Lung microvascular endothelial cell (primary cell): ENCODE results near the gene ZNF3. TPM values are rescaled to one million over a fixed set of nuclear protein-coding genes. Genes with fewer than 3 reads are reported as not detected.

ENCODE experiments used
- DNase-seq, 2 donors: peaks; one replicate each; pipeline versions ENCODE4 v3.0.0 to v3.0.0-alpha.2; 2010; ENCODE audit warnings: low read depth in 2 of 2
- total RNA-seq: library from RNA; depleted of rRNA; stranded (reverse); fragments of >200 nt; gene quantifications from 2 replicates; pipeline ENCODE4 v1.2.1, GENCODE V29; 2014

ZNF3 gene
- total RNA-seq, 1 donor from 2014 or later, result 26.0 TPM

DNA sequence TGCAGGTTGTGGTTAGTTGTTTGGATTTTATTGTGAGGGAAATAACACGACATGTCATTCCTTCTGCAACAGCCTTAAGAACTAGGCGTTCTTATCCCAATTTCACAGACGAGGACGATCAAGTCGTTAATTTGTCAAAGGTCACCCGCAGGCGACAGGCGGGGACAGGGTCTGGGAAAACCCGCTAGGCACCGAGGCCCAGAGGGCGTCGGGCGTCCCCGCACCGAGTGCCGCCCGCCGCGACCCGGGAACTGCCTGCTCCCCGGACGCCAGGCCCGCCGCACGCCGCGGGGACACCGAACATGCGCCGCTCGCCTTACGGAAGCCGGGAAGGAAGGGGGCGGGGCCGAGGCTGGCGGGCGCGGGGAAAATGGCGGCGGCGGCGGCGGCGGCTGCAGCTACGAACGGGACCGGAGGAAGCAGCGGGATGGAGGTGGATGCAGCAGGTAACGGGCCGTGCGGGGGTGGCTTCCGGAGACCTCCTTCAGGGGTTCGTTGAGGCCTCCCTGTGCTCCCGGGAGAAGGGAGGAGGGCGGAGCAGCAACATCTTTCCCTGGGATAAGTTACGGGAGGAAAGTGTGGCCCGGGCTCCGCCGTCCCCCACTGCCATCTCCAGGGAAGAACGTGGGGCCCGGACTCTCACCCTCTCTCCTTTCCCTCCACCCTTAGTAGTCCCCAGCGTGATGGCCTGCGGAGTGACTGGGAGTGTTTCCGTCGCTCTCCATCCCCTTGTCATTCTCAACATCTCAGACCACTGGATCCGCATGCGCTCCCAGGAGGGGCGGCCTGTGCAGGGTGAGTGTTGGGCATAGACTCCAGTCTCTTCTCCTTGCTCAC lies 7.3 kb upstream of the ZNF3 start, which contains the start of gene COPS6:
TSS of gene COPS6 (plus strand) at position 349 of the 837 bp plus-strand sequence. CDS start at position 371, 22 bp downstream.
- peak; percentile 78 to 81 for DNase-seq

GRCh38 chr7:100088095-100088620 lies 6.6 kb upstream of the ZNF3 start:
- no peak for DNase-seq

GRCh38 chr7:100087055-100087750 lies 5.7 kb upstream of the ZNF3 start:
- DNase-seq, result peak; percentile 94 to 99

DNA sequence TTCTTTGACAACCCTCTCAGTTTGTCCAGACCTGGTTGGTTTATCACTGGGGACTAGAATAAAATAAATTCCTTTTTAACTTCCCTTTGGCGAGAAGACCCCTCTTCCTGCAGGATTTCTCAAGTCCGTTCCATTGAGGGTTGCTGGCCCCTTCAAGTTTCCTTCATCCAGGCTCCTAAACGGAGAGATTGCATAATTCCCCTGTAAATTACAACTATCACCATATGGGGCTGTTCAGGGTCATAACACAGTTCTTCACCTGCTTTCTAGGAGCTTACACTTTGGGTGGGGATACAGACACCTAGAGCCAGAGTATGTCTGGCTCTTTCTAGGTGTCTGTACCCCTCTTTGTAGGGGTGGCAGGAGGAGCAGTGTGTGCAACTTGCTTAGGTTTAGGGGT lies 4.0 kb upstream of the ZNF3 start:
- DNase-seq, result no peak

DNA sequence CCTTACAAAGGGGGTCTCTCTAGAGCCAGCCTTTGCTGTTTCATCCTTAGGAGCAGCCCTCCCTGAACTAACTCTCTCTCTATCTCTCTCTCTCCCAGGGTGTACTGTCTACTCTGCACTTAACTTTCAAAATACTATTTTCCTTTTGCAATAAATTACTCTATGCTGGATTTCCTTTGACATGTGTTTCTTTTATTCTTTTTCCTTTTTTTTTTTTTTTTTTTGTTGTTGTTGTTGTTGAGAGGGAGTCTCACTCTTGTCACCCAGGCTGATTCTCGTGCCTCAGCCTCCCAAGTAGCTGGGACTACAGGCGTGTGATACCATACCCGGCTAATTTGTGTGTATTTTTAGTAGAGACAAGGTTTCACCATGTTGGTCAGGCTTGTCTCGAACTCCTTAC lies 1.5 kb upstream of the ZNF3 start:
- no peak for DNase-seq

DNA sequence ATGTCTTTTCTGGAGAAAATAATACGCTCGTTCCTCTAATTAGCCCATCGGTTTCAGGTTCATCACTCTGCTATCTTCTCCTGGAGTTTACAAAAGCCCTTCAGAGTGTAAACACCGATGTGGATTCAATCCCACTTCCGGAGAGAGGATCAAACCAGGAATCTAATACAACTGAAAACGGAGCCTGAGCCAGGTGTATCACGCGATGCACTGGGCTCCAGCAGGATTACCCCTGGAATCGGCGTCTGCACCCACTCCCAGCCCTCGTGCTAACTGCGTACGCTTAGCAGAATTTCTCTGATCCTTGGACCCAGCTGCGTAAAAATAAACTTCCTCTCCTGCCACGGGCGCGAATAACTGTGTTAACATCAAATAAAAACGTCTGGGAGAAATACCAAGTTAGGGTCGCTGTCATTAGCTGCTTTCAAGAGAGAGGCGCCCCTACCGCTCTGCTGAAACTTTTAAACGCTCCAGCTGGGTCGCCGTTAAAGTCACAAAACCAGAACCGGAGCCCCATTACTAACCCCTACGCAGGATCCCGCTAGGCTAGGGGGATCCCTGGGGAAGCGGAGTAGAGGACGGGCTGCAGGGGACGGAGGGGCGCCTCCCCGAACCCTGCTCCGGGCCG lies 502 bp downstream of the ZNF3 start:
- peak; percentile 37 to 58 for DNase-seq

DNA sequence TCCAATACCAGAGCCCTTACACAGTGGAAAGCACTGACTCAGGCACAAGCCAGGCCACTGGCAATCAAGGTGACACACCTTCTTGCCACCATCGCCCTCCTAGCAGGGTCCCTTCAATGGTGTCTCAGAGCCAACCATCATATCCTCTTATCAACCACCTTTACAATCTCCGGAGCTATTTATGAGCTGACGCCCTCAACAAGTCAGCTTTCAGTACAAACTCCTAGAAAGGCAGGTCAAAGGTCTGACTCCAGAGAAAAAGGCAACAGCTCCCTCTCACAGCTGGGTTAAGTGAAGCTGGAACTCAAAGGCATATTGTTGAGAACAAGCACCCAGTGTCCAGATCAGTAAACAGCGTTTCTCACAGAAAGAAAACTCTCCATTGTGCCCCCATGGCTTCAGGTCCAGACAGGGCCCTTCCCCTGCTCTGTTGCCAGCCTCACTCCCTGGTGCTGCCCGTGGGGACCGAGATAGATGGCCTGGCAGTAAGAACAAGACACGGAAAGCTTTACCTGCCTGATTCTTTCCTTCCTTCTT lies 2.4 kb downstream of the ZNF3 start:
- DNase-seq, result no peak

- no peak for DNase-seq
Measured at GRCh38 chr7:100077205-100077604, 4.3 kb downstream of the ZNF3 start.

DNA sequence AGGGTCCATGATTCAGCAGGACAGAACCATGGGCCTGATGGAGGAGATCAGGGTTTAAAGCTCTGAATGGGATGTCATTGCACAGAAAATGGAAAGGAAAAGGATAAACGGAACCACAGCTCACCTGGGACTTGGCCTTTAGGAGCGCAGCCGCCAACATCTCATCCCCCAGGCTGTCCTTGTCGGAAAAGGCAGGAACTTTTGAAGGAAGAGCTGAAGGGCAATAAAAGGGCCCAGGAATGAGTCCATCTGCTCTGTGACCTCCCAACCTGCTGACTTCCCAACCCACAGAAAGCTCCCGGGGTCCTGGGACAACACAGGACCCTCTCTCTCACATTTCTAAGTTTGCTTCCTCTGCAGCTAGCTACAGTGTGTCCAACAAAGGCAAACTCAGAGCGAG lies 6.1 kb downstream of the ZNF3 start:
- DNase-seq, result no peak

DNA sequence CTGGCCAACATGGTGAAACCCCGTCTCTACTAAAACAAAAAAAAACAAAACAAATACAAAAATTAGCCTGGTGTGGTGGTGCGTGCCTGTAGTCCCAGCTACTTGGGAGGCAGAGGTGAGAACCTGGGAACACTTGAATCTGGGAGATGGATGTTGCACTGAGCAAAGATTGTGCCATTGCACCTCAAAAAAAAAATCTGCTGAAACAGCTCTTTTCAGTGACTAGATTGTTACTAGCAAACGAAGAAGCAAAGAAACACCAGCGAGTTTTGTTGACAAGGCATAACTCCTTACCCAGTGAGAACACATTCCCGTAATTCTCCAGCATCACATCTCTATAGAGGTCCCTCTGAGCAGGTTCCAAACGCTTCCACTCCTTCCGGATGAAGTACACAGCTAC lies 6.7 kb downstream of the ZNF3 start:
- no peak for DNase-seq

GRCh38 chr7:100072462-100072861 lies 9.1 kb downstream of the ZNF3 start:
- DNase-seq, result no peak

DNA sequence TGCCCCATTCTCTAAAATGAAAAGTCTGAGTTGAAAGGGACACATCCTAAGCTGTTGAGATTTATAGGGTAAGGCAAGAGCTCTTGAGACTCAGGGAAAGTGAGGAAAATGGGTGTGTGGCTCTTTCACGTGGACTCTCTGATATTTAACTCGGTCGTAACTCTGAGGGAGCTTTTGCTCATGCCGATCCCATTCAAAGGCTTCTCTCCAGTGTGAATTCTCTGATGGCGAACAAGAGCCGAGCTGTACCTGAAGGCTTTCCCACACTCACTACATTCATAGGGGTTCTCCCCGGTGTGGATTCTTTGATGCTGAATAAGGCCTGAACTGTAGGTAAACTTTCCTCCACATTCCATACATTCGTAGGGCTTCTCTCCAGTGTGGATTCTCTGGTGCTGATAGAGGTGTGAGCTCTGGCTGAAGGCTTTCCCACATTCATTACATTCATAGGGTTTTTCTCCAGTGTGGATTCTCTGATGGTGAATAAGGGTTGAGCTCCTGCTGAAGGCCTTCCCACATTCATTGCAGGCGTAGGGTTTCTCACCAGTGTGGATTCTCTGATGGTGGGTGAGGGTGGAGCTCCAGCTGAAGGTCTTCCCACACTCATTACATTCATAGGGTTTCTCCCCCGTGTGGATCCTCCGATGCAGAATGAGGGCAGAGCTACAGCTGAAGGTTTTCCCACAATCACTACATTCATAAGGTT lies 10.4 kb downstream of the ZNF3 start:
- no peak for DNase-seq

DNA sequence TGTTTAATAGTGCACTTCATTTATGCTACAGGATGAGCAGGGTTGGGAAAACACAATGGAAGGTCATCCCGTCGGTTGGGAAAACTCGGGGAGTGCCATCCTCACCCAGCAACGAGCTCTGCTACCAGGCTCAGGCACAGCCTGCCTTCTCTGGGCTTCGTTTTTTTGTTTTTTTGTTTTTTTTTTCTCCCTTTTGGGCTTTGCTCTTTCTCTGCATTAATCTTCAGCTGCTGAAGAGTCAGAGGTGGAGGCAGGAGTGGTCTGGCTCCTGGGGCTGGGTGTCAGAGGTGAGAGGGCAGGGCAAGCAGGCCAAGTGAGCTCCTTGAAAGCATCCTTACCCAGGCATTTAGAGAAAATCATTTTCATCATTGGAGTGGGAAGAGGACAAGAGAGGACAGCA lies 11.5 kb downstream of the ZNF3 start:
- no peak for DNase-seq

DNA sequence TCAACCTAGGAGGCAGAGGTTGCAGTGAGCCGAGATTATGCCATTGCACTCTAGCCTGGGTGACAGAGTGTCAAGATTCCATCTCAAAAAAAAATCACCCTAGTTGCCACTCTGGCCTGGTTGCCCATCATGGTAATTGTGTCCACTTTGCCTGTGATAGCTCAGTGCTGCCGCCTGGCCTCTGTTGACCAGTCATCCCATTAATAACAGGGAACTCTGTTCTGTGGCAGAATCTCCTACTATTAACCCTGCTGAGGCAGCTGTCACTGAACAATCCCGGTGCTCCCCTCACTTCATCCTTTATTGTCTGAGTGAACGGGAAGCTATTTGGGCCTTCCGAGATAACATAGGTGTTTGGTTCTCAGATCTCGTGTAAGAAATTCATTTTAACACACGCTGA lies 14.6 kb downstream of the ZNF3 start:
- no peak for DNase-seq

- DNase-seq, result peak in 1 of 2 donors; percentile 37
Measured at GRCh38 chr7:100065452-100066186, 15.9 kb downstream of the ZNF3 start.

DNA sequence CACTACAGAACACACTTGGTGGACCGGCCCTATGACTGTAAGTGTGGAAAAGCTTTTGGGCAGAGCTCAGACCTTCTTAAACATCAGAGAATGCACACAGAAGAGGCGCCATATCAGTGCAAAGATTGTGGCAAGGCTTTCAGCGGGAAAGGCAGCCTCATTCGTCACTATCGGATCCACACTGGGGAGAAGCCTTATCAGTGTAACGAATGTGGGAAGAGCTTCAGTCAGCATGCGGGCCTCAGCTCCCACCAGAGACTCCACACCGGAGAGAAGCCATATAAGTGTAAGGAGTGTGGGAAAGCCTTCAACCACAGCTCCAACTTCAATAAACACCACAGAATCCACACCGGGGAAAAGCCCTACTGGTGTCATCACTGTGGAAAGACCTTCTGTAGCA lies 17.4 kb downstream of the ZNF3 start:
- no peak for DNase-seq

DNA sequence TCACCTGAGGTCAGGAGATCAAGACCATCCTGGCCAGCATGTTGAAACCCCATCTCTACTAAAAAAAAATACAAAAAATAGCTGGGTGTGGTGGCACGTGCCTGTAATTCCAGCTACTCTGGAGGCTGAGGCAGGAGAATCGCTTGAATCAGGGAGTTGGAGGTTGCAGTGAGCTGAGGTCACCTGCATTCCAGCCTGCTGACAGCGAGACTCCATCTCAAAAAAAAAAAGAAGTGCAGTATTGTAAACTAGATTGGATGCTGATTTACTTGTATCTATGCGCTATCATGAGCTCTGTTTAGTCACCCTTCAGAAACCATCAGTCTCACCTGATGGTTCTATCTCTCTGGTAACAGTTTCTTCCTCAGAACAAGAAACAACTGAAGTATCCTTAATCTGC lies 18.1 kb downstream of the ZNF3 start:
- no peak for DNase-seq

- no peak for DNase-seq
Measured at GRCh38 chr7:100061518-100062193, 19.9 kb downstream of the ZNF3 start.

GRCh38 chr7:100059251-100059739 lies 22.2 kb downstream of the ZNF3 start:
- no peak for DNase-seq

GRCh38 chr7:100057006-100057405 lies 24.5 kb downstream of the ZNF3 start:
- no peak for DNase-seq
